ENCODE results near the gene OR2A7. TPM values are rescaled to one million over a fixed set of nuclear protein-coding genes. Genes with fewer than 3 reads are reported as not detected.
"Not testable (repeated sequence)": the region's sequence is repeated elsewhere in the genome, so short reads cannot be mapped to it uniquely, and the experiment has no call there.

The OR2A7 gene
- total and polyA plus RNA-seq, 9 of the 15 experiments (the other 6 are each of a cell fraction or from before 2014, with no cell fraction given): 0.03 to 0.10 (median 0.06) TPM; not detected in 6

- DNase-seq (ENCODE audit: extremely low read depth in 1 of 4, low spot score in 3 of 4); H3K4me1 ChIP-seq (replicated peaks in 1 of 2; ENCODE audit: control insufficient read depth in 2 of 2, insufficient read depth in 2 of 2, low read length in 2 of 2); in situ Hi-C loops (cut with MboI); BruUV-seq (replicated peaks); H3K79me2 ChIP-seq (ENCODE audit: control insufficient read depth, insufficient read depth, low read length); ATAC-seq; CTCF ChIA-PET (ENCODE audit: low intra/inter-chr PET ratio); H3K9me1 ChIP-seq (ENCODE audit: control insufficient read depth, insufficient read depth, low read length); H2AFZ ChIP-seq (ENCODE audit: low read depth, low read length); H3K9ac ChIP-seq (ENCODE audit: insufficient read depth in 1 of 2, low read depth in 2 of 2, low read length in 2 of 2); intact Hi-C loops (cut with micrococcal nuclease); H3K36me3 ChIP-seq (ENCODE audit: control insufficient read depth, insufficient read depth, low read length); H3K27me3 ChIP-seq (ENCODE audit: control insufficient read depth in 2 of 2, insufficient read depth in 2 of 2, low read length in 2 of 2); POLR2A ChIA-PET; H3K4me3 ChIP-seq; FAIRE-seq; H3K27ac ChIP-seq (ENCODE audit: extremely low read depth, low read depth, low read length); H3K9me3 ChIP-seq (replicated peaks; ENCODE audit: control insufficient read depth, insufficient read depth, low read depth, low read length); H4K20me1 ChIP-seq (replicated peaks; ENCODE audit: control insufficient read depth, insufficient read depth, low read length); H3K4me2 ChIP-seq (ENCODE audit: insufficient read depth, low read length): not testable (repeated sequence)
- no CpG with 5 or more reads among the region's 5 CpGs for WGBS (ENCODE audit: insufficient coverage, low coverage, missing lambda C conversion rate)
Measured at GRCh38 chr7:144246967-144247366, 17.6 kb downstream of the OR2A7 start.

GRCh38 chr7:144245372-144245771, 19.2 kb downstream of the OR2A7 start:
- no CpG with 5 or more reads among the region's 2 CpGs for WGBS (ENCODE audit: insufficient coverage, low coverage, missing lambda C conversion rate)
- H3K9me1 ChIP-seq (ENCODE audit: control insufficient read depth, insufficient read depth, low read length); H3K4me3 ChIP-seq; POLR2A ChIA-PET; H3K9ac ChIP-seq (ENCODE audit: insufficient read depth in 1 of 2, low read depth in 2 of 2, low read length in 2 of 2); H3K36me3 ChIP-seq (ENCODE audit: control insufficient read depth, insufficient read depth, low read length); intact Hi-C loops (cut with micrococcal nuclease); in situ Hi-C loops (cut with MboI); H2AFZ ChIP-seq (ENCODE audit: low read depth, low read length); H3K79me2 ChIP-seq (ENCODE audit: control insufficient read depth, insufficient read depth, low read length); H3K4me1 ChIP-seq (replicated peaks in 1 of 2; ENCODE audit: control insufficient read depth in 2 of 2, insufficient read depth in 2 of 2, low read length in 2 of 2); H3K9me3 ChIP-seq (replicated peaks; ENCODE audit: control insufficient read depth, insufficient read depth, low read depth, low read length); BruUV-seq (replicated peaks); ATAC-seq; H3K27ac ChIP-seq (ENCODE audit: extremely low read depth, low read depth, low read length); H3K27me3 ChIP-seq (ENCODE audit: control insufficient read depth in 2 of 2, insufficient read depth in 2 of 2, low read length in 2 of 2); FAIRE-seq; H3K4me2 ChIP-seq (ENCODE audit: insufficient read depth, low read length); H4K20me1 ChIP-seq (replicated peaks; ENCODE audit: control insufficient read depth, insufficient read depth, low read length); CTCF ChIA-PET (ENCODE audit: low intra/inter-chr PET ratio); DNase-seq (ENCODE audit: extremely low read depth in 1 of 4, low spot score in 3 of 4): not testable (repeated sequence)

GRCh38 chr7:144239365-144239764, 25.2 kb downstream of the OR2A7 start, which contains the start of gene OR2A42:
TSS of gene OR2A42 (minus strand) at chr7:144239605. CDS start at chr7:144232843, 6,762 bp downstream.
- H3K4me1 ChIP-seq (replicated peaks in 1 of 2; ENCODE audit: control insufficient read depth in 2 of 2, insufficient read depth in 2 of 2, low read length in 2 of 2); H4K20me1 ChIP-seq (replicated peaks; ENCODE audit: control insufficient read depth, insufficient read depth, low read length); H3K79me2 ChIP-seq (ENCODE audit: control insufficient read depth, insufficient read depth, low read length); BruUV-seq (replicated peaks); FAIRE-seq; CTCF ChIA-PET (ENCODE audit: low intra/inter-chr PET ratio); POLR2A ChIA-PET; H3K4me2 ChIP-seq (ENCODE audit: insufficient read depth, low read length); H3K36me3 ChIP-seq (ENCODE audit: control insufficient read depth, insufficient read depth, low read length); H3K9me1 ChIP-seq (ENCODE audit: control insufficient read depth, insufficient read depth, low read length); DNase-seq (ENCODE audit: extremely low read depth in 1 of 4, low spot score in 3 of 4); intact Hi-C loops (cut with micrococcal nuclease); H3K27ac ChIP-seq (ENCODE audit: extremely low read depth, low read depth, low read length); in situ Hi-C loops (cut with MboI); H3K9me3 ChIP-seq (replicated peaks; ENCODE audit: control insufficient read depth, insufficient read depth, low read depth, low read length); H2AFZ ChIP-seq (ENCODE audit: low read depth, low read length); H3K9ac ChIP-seq (ENCODE audit: insufficient read depth in 1 of 2, low read depth in 2 of 2, low read length in 2 of 2); H3K27me3 ChIP-seq (ENCODE audit: control insufficient read depth in 2 of 2, insufficient read depth in 2 of 2, low read length in 2 of 2); ATAC-seq; H3K4me3 ChIP-seq: not testable (repeated sequence)
- WGBS (ENCODE audit: insufficient coverage, low coverage, missing lambda C conversion rate): 0% methylated on average over 1 of the region's 2 CpGs

GRCh38 chr7:144238530-144239082, 26.0 kb downstream of the OR2A7 start:
- H3K79me2 ChIP-seq (ENCODE audit: control insufficient read depth, insufficient read depth, low read length); H3K9ac ChIP-seq (ENCODE audit: insufficient read depth in 1 of 2, low read depth in 2 of 2, low read length in 2 of 2); H3K27ac ChIP-seq (ENCODE audit: extremely low read depth, low read depth, low read length); H4K20me1 ChIP-seq (replicated peaks; ENCODE audit: control insufficient read depth, insufficient read depth, low read length); BruUV-seq (replicated peaks); H3K9me1 ChIP-seq (ENCODE audit: control insufficient read depth, insufficient read depth, low read length); H3K36me3 ChIP-seq (ENCODE audit: control insufficient read depth, insufficient read depth, low read length); H2AFZ ChIP-seq (ENCODE audit: low read depth, low read length); ATAC-seq; FAIRE-seq; in situ Hi-C loops (cut with MboI); H3K4me1 ChIP-seq (replicated peaks in 1 of 2; ENCODE audit: control insufficient read depth in 2 of 2, insufficient read depth in 2 of 2, low read length in 2 of 2); H3K4me3 ChIP-seq; H3K9me3 ChIP-seq (replicated peaks; ENCODE audit: control insufficient read depth, insufficient read depth, low read depth, low read length); H3K27me3 ChIP-seq (ENCODE audit: control insufficient read depth in 2 of 2, insufficient read depth in 2 of 2, low read length in 2 of 2); H3K4me2 ChIP-seq (ENCODE audit: insufficient read depth, low read length); CTCF ChIA-PET (ENCODE audit: low intra/inter-chr PET ratio); DNase-seq (ENCODE audit: extremely low read depth in 1 of 4, low spot score in 3 of 4); intact Hi-C loops (cut with micrococcal nuclease); POLR2A ChIA-PET: not testable (repeated sequence)
- WGBS (ENCODE audit: insufficient coverage, low coverage, missing lambda C conversion rate): 0% methylated on average over 2 of the region's 2 CpGs
